IPS-18c (cell line): Measurements from ENCODE around the gene GLRX2.
"Not testable (repeated sequence)": the region's sequence is repeated elsewhere in the genome, so short reads cannot be mapped to it uniquely, and the experiment has no call there.

ENCODE experiments used
- H3K4me3 ChIP-seq: 2 replicates; pipeline ENCODE4 v1.7.0; 2013; ENCODE audit warnings: low read depth, mild to moderate bottlenecking, low read length, moderate library complexity; ENCODE audit not compliant: insufficient read depth
- H3K9me3 ChIP-seq: one replicate; pipeline ENCODE4 v1.6.1; 2013; ENCODE audit warnings: mild to moderate bottlenecking, low read length, moderate library complexity; ENCODE audit not compliant: control insufficient read depth, insufficient read depth

GLRX2 gene

GRCh38 chr1:193048913-193049312 is 56.3 kb downstream of the GLRX2 start:
- H3K9me3 ChIP-seq, H3K4me3 ChIP-seq: not testable (repeated sequence)
